ENCODE measurements around the gene CCDC6.

DNA sequence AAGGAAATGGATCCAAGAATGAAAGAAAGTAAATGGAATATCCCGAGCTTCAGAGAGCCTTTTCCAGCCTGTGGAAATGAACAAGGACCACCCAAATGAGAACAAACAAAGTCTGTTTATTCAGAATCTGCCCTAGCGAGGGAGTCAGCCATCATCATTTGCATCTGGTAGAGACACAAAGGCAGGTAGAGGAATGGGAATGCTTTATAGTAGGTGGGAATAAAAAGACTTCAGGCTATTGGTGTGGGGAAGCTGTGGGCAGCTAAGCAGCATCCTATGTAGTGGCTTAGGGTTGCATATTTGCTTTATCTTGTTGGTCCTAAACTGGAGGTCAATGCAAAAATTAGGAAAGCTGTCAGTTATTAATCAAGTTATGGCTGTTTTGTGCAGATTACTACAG, 143.9 kb downstream of the CCDC6 start:
- TF ChIP-seq, protein P1, sequence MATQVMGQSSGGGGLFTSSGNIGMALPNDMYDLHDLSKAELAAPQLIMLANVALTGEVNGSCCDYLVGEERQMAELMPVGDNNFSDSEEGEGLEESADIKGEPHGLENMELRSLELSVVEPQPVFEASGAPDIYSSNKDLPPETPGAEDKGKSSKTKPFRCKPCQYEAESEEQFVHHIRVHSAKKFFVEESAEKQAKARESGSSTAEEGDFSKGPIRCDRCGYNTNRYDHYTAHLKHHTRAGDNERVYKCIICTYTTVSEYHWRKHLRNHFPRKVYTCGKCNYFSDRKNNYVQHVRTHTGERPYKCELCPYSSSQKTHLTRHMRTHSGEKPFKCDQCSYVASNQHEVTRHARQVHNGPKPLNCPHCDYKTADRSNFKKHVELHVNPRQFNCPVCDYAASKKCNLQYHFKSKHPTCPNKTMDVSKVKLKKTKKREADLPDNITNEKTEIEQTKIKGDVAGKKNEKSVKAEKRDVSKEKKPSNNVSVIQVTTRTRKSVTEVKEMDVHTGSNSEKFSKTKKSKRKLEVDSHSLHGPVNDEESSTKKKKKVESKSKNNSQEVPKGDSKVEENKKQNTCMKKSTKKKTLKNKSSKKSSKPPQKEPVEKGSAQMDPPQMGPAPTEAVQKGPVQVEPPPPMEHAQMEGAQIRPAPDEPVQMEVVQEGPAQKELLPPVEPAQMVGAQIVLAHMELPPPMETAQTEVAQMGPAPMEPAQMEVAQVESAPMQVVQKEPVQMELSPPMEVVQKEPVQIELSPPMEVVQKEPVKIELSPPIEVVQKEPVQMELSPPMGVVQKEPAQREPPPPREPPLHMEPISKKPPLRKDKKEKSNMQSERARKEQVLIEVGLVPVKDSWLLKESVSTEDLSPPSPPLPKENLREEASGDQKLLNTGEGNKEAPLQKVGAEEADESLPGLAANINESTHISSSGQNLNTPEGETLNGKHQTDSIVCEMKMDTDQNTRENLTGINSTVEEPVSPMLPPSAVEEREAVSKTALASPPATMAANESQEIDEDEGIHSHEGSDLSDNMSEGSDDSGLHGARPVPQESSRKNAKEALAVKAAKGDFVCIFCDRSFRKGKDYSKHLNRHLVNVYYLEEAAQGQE (IDR thresholded peaks at IDR 0.05; ENCODE audit: borderline replicate concordance) = no peak
- TF ChIP-seq, protein P2, sequence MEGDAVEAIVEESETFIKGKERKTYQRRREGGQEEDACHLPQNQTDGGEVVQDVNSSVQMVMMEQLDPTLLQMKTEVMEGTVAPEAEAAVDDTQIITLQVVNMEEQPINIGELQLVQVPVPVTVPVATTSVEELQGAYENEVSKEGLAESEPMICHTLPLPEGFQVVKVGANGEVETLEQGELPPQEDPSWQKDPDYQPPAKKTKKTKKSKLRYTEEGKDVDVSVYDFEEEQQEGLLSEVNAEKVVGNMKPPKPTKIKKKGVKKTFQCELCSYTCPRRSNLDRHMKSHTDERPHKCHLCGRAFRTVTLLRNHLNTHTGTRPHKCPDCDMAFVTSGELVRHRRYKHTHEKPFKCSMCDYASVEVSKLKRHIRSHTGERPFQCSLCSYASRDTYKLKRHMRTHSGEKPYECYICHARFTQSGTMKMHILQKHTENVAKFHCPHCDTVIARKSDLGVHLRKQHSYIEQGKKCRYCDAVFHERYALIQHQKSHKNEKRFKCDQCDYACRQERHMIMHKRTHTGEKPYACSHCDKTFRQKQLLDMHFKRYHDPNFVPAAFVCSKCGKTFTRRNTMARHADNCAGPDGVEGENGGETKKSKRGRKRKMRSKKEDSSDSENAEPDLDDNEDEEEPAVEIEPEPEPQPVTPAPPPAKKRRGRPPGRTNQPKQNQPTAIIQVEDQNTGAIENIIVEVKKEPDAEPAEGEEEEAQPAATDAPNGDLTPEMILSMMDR (IDR thresholded peaks at IDR 0.05; ENCODE audit: poor library complexity, severe bottlenecking) = no peak
- TF ChIP-seq POLR2AphosphoS5 (IDR thresholded peaks at IDR 0.05) (no peak), EZH2 (IDR thresholded peaks at IDR 0.05; ENCODE audit: borderline replicate concordance, insufficient read depth, low read length, poor library complexity, severe bottlenecking) (no peak), RAD21 (conservative IDR thresholded peaks at IDR 0.05) (no peak), EP300 (conservative IDR thresholded peaks at IDR 0.05; ENCODE audit: poor library complexity, severe bottlenecking) (no peak), MXI1 (conservative IDR thresholded peaks at IDR 0.05; ENCODE audit: poor library complexity, severe bottlenecking) (no peak), TAF1 (IDR thresholded peaks at IDR 0.05; ENCODE audit: low read depth) (no peak)

All from neural cell (in vitro differentiated cells).